SU-DHL-6 (cell line): ENCODE data around the gene ABCG1.

Experiments
- H2AFZ ChIP-seq: fragments of 200-600 bp; sonication (generic); 2 replicates; pipeline ENCODE4 v1.6.1; 2014; ENCODE audit warnings: low read depth, mild to moderate bottlenecking, moderate library complexity, mixed read lengths, antibody characterized with exemption, low read length; ENCODE audit not compliant: severe bottlenecking
- H3F3A ChIP-seq: fragments of 200-600 bp; shearing (Covaris generic); 2 replicates; pipeline ENCODE4 v1.6.0; 2016; ENCODE audit warnings: antibody characterized with exemption, mild to moderate bottlenecking; ENCODE audit not compliant: insufficient read depth
- H3K27ac ChIP-seq: fragments of 200-600 bp; sonication (generic); 2 replicates; pipeline ENCODE4 v1.5.1; 2016; ENCODE audit warnings: low read depth, mild to moderate bottlenecking, low read length, moderate library complexity, mixed read lengths
- H3K27me3 ChIP-seq: fragments of 200-600 bp; sonication (generic), shearing (Covaris generic); 2 replicates; pipeline ENCODE4 v1.6.0; 2014; ENCODE audit warnings: mild to moderate bottlenecking, low read length
- H3K36me3 ChIP-seq: fragments of 200-600 bp; sonication (generic); 2 replicates; pipeline ENCODE4 v1.6.1; 2014; ENCODE audit warnings: mild to moderate bottlenecking, low read length, mixed read lengths
- H3K4me2 ChIP-seq: fragments of 300-600, 200-600 bp; shearing (Covaris generic), sonication (generic); 2 replicates; pipeline ENCODE4 v1.6.0; 2014; ENCODE audit warnings: low read length, low read depth, mild to moderate bottlenecking; ENCODE audit not compliant: poor library complexity, severe bottlenecking
- H3K4me3 ChIP-seq: fragments of 200-600 bp; sonication (generic); 2 replicates; pipeline ENCODE4 v1.5.1; 2014; ENCODE audit warnings: antibody characterized with exemption, low read length, mild to moderate bottlenecking, mixed read lengths; ENCODE audit not compliant: insufficient read depth, poor library complexity, severe bottlenecking
- H3K79me2 ChIP-seq: fragments of 200-600 bp; sonication (generic); 2 replicates; pipeline ENCODE4 v1.6.1; 2014; ENCODE audit warnings: mild to moderate bottlenecking, low read length, moderate library complexity; ENCODE audit not compliant: insufficient read depth
- H3K9ac ChIP-seq: fragments of 200-600 bp; sonication (generic); 2 replicates; pipeline ENCODE4 v1.7.0; 2014; ENCODE audit warnings: mild to moderate bottlenecking, low read length
- H3K9me2 ChIP-seq: fragments of 200-600 bp; sonication (generic); replicated peaks from 2 replicates; pipeline ENCODE4 v1.6.1; 2014; ENCODE audit warnings: low read length; ENCODE audit not compliant: insufficient read depth
- H3K9me3 ChIP-seq: fragments of 200-600 bp; sonication (generic); 2 replicates; pipeline ENCODE4 v1.6.1; 2014; ENCODE audit warnings: low read length, mixed read lengths; ENCODE audit not compliant: insufficient read depth
- H4K20me1 ChIP-seq: fragments of 200-600 bp; sonication (generic); 2 replicates; pipeline ENCODE4 v1.6.1; 2014; ENCODE audit warnings: low read depth, mild to moderate bottlenecking, antibody characterized with exemption, low read length, moderate library complexity, mixed read lengths
- CTCF ChIP-seq: fragments of 200-600 bp; sonication (generic); IDR thresholded peaks from one replicate; pipeline ENCODE4 v1.5.1; 2017; ENCODE audit warnings: antibody characterized with exemption, mild to moderate bottlenecking, low read length, moderate library complexity; ENCODE audit not compliant: insufficient read depth, poor library complexity, severe bottlenecking
- EZH2phosphoT487 ChIP-seq: fragments of 200-600 bp; sonication (generic), shearing (Covaris generic); conservative IDR thresholded peaks from 2 replicates; pipeline ENCODE4 v1.6.1; 2018; ENCODE audit warnings: mild to moderate bottlenecking, antibody characterized with exemption, low read length, moderate library complexity, mixed read lengths

The ABCG1 gene

GRCh38 chr21:42261829-42262200 lies 42.9 kb downstream of the ABCG1 start:
- Histone ChIP-seq H3K27ac (no peak overlapping the region), H3K4me3 (no peak overlapping the region), H3K79me2 (no peaks in the 10 kb centered on the region), H3K9me3 (no peaks in the 10 kb centered on the region), H3F3A (no peaks in the 10 kb centered on the region), H2AFZ (no peak overlapping the region), H3K27me3 (no peaks in the 10 kb centered on the region), H3K4me2 (no peak overlapping the region), H3K36me3 (no peaks in the 10 kb centered on the region), H3K9me2 (no peaks in the 10 kb centered on the region), H3K9ac (no peak overlapping the region), H4K20me1 (no peaks in the 10 kb centered on the region)
- TF ChIP-seq EZH2phosphoT487 (no peak), CTCF (no peak)

GRCh38 chr21:42262831-42263231 lies 43.9 kb downstream of the ABCG1 start:
- TF ChIP-seq CTCF (no peak), EZH2phosphoT487 (no peak)
- H3K27ac ChIP-seq: no peak overlapping the region
- H3F3A ChIP-seq: no peaks in the 10 kb centered on the region
- H3K9ac ChIP-seq: no peak overlapping the region
- H3K36me3 ChIP-seq: no peaks in the 10 kb centered on the region
- H3K4me2 ChIP-seq: no peak overlapping the region
- no peaks in the 10 kb centered on the region for H3K9me2 ChIP-seq
- H3K79me2 ChIP-seq: no peaks in the 10 kb centered on the region
- no peaks in the 10 kb centered on the region for H3K27me3 ChIP-seq
- no peak overlapping the region for H2AFZ ChIP-seq
- no peak overlapping the region for H3K4me3 ChIP-seq
- no peaks in the 10 kb centered on the region for H3K9me3 ChIP-seq
- no peaks in the 10 kb centered on the region for H4K20me1 ChIP-seq

- Histone ChIP-seq H3K9ac (no peak overlapping the region), H2AFZ (no peak overlapping the region), H3K9me2 (no peaks in the 10 kb centered on the region), H3K27ac (no peak overlapping the region), H4K20me1 (no peaks in the 10 kb centered on the region), H3F3A (no peaks in the 10 kb centered on the region), H3K9me3 (no peaks in the 10 kb centered on the region), H3K4me2 (no peak overlapping the region), H3K36me3 (no peaks in the 10 kb centered on the region), H3K4me3 (no peak overlapping the region), H3K79me2 (no peaks in the 10 kb centered on the region), H3K27me3 (no peaks in the 10 kb centered on the region)
- no peak for TF ChIP-seq EZH2phosphoT487
- no peak for TF ChIP-seq CTCF
These were observed 44.7 kb downstream of the ABCG1 start for GRCh38 chr21:42263591-42264131.
